Left renal cortex interstitium (tissue), 4 donors: ENCODE data around the gene TPRN. TPM values are rescaled to one million over a fixed set of nuclear protein-coding genes. Genes with fewer than 3 reads are reported as not detected.

ENCODE experiments used
- DNase-seq, 4 donors: peaks; one replicate each; pipeline ENCODE4 v3.0.0-alpha.2; 2013; ENCODE audit warnings: low read depth in 4 of 4, low spot score in 2 of 4, missing footprints in 1 of 4
- polyA plus RNA-seq, 4 donors: library from polyadenylated mRNA; unstranded; fragments of 120-200 nt; gene quantifications; one replicate each; pipeline ENCODE4 v1.2.1, GENCODE V29; 2013; ENCODE audit not compliant: insufficient read length in 4 of 4

Gene TPRN
- polyA plus RNA-seq, 4 donors, result 12.8 to 15.4 (median 14.7) TPM

- no peak for DNase-seq
Observed at GRCh38 chr9:137191245-137191644, 9.3 kb downstream of the TPRN start.

DNA sequence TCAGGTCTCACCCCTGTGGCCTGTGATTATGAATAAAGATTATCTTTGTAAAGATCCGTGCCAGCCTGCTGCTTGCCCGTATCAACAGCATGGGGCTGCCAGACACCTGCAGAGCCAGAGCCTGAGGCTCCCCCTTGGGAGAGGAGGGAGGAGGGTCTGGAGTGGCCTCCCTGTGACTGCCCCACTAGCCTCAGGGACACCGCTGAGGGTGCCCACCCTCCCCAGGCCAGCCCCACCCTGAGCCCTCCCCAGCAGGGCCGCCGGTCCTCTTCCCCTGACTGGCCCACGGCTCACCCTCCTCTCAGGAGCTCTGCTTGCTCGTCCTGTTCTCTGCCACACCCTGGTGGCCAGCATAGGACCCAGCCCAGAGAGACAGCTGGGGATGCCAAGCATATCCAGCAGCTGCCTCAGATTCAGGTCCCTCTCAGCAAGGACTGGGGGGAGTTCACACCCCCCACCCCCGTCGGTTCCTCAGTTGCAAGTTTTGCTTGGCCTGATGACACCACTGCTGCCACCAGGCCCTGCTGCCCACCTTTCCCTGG is 10.2 kb downstream of the TPRN start:
- DNase-seq, result no peak

DNA sequence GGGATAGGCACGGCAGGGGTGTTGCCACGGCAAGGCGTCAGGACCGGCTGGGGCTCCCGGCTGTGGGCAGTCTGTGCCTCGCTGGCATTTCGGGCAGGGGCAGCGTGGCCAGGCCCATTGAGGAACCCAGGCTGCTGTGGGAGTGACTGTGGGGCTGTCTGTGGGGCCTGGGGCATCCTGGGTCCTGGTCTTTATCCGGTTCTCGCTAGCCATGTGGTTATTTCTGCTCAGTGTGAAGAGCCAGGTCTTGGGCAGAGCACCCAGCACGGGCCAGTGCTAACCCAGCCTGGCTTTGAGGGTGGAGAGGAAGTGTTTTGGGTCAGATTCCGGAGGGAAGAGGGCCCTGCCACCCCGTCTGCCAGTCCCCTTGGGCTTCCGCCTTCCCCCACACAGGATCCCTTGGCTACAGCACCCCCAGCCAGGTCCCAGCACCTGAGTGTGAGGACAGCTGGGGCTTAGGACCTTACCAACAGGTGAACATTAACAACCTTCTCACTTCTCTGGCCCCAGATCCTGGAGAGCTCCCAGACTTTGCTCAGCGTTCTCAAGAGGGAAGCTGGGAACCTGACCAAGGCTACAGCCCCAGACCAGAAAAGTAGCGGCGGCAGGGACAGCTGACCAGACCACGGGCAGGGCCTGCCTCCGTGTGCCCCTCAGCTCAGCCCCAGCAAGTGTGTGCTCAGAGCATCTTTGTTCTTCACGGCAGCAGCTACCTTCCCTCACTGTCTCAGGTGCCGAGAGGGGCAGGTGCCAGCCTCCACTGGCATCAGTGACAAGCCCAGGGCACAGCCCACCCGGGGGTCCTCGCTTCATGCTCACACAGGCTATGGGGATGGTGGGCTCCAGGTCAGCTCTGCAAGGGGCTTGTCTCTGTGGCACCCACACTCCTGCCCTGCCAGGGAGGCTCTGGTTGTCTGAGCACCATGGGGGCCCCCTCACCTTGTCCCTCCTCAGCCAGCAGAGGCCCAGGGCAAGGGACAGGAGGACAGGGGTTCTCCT is 10.9 kb downstream of the TPRN start:
- DNase-seq, result no peak

- DNase-seq, result peak; percentile 88 to 92 (median 90)
Observed at GRCh38 chr9:137188490-137189296, 11.8 kb downstream of the TPRN start, which contains the start of the genes ANAPC2 and SSNA1. ANAPC2 (minus strand) TSS chr9:137188560; CDS start chr9:137188532, 28 bp downstream. SSNA1 (plus strand) TSS chr9:137188676; CDS start chr9:137188727, 51 bp downstream.

DNA sequence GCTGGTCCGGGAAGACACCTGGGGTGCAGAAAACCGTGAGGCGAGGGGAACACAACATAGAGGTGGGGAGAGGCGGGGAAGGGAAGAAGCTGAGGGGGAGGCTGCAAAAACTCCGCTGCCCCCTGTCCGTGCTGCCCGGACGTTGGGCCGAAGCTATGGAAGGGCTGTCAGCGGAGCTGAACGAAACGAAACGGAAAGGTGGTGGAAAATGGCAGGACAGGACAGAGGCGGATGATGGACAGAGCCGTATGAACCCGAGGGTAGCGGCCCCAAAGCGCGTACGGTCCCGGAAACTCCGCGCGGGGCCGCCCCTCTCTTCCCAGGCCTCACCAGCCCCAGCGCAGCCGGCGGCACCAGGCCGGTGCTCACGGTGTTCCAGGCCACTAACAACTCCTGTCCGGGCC is 12.5 kb downstream of the TPRN start:
- DNase-seq, result no peak

DNA sequence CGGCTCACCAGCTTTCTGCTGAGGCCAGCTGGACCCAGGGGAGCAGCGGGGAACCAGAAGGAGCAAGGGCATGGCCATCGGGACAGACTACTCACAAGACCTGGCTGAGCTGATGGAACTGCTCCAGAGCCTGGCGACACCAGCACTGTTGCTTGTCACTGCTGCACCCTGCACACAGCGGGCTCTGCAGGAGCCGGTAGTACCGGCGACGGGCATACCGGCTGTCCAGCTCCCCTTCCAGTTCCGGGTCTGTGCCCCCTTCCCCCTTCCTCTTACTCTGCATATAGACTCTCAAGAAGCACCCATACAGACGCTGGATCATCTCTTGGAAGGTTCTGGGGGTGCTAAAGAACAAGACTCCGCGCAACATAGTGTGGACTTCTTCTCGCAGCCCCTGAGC is 13.2 kb downstream of the TPRN start:
- DNase-seq, result no peak

DNA sequence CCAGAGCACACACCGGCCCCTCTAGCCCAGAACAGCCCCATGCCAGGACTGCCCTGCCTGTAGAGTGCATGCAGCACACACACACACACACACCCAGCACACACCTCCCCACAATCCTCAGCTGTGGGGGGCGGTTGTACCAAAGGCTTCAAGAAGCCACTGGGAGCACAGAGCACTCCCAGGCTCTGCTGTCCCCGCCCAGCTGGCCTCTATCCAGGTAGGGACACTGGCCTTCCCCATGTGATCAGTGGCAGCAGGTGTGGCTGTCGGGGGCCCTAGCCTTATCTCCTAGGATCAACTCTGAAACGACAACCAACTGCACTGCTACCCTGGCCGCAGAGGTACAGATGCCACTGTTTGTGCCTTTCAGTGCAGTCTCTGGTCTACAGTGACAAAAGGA is 14.2 kb downstream of the TPRN start:
- no peak for DNase-seq

DNA sequence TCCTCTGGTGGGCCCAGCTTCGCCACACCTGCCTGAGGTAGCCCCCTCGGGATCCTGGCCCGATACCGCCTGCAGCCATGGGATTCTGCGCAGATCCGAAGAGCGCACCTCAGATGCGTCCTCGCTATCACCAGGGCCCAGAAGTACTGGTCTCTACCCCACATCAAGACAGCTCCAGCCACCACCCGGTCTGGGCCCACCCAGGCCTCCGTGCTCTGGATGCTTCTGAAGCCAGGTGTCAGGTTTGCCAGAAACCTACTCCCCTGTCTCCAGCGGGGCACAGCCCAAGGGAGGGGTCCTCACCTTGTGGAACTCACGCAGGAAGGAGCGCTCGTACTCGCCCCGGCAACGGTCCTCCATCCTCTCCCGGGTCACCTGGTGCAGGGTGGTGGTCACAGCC is 14.6 kb downstream of the TPRN start:
- DNase-seq, result no peak

- DNase-seq, result no peak
Observed at GRCh38 chr9:137184881-137185660, 15.5 kb downstream of the TPRN start.

GRCh38 chr9:137183980-137184595 is 16.5 kb downstream of the TPRN start:
- no peak for DNase-seq

DNA sequence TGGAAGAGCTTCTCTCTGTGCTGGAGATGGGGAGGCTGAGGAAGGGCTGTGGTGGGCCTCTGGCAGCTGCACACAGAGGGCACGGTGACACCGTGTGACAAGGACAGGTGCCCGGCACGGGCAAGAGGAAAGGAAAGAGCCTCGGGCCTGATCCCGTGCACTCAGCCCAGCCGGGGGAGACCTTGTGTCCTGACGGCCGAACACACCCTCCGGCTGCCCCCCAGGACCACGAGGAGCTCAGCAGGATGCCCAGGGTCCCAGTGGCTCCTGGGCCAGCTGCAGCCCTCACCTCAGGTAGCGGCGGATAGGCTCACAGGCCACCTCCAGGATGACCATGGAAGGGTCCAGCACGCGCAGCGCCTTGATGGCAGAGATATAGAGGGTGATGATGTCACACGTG is 17.7 kb downstream of the TPRN start:
- DNase-seq, result no peak

DNA sequence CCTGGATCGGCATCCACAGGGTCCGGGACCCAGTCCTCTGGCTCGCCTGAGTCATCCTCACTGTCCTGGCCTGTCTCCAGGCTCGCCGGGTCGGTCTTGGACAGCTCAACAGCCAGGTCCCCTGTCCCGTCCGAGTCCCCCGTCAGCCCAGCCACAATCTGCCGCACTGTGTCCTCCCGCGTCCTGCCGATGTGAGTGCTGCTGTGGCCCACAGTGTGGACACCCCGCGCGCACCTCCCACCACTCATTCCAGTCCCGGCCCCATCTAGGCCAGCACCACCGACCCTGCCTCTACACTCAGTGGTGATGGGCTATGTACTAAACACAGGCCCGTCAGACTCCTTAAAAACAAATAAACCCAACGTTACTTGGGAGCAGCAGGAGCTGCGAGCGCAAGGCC is 18.9 kb downstream of the TPRN start:
- no peak for DNase-seq

GRCh38 chr9:137180491-137180890 is 20.1 kb downstream of the TPRN start:
- DNase-seq, result no peak

DNA sequence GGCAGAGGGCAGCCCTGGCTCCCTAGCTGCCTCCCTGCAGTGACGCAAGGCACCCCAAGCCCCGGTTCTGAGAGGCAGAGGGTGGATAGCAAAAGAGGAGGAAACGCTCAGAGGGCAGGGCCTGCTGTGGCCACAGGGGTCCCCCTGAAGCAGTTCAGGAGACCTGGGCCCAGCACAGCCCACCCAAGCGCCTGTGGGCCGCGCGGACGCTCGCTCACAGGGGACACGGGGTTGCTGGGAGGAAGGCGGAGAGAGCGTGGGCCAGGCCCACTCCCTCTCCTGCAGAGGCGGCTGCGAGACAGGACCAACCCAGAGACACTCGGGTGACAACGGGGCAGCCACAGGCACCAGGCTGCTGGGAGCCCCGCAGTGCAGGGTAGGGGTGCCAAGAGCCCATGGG is 20.8 kb downstream of the TPRN start:
- no peak for DNase-seq

GRCh38 chr9:137178939-137179630 is 21.5 kb downstream of the TPRN start:
- DNase-seq, result no peak

DNA sequence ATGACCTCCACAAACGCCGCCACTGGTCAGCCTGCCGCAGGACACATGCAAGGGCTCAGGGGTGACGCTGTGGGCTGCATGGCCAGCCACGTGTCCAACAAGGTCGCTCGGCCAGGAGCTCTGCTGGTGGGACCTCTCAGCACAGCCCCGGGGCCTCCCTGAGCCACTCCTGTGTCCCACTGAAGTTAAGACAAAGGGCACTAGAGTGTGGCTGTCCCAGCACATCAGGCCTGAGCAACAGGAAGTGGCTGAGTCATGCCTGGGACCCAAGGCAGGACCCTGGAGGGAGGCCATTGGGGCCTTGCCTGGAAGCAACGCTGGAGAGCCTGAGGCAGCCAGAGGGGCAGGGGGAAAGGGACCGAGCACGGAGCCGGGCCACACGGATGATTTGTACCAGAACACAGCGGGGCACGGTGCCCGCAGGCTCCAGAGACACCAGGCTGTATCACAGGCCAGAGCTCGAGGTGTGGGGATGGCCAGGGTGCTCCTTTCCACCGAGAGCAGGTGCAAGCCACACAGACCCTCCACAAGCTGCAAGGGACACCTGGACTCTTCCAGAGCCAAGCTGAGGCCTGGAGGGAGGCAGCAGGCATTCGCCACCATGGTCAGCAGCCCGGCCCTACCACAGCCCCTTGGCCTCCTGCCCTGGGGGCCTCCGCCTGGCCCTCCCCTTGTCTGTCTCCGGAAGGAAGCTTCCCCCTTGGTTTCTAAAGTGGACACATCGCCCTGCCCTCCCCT is 22.2 kb downstream of the TPRN start:
- DNase-seq, result no peak

DNA sequence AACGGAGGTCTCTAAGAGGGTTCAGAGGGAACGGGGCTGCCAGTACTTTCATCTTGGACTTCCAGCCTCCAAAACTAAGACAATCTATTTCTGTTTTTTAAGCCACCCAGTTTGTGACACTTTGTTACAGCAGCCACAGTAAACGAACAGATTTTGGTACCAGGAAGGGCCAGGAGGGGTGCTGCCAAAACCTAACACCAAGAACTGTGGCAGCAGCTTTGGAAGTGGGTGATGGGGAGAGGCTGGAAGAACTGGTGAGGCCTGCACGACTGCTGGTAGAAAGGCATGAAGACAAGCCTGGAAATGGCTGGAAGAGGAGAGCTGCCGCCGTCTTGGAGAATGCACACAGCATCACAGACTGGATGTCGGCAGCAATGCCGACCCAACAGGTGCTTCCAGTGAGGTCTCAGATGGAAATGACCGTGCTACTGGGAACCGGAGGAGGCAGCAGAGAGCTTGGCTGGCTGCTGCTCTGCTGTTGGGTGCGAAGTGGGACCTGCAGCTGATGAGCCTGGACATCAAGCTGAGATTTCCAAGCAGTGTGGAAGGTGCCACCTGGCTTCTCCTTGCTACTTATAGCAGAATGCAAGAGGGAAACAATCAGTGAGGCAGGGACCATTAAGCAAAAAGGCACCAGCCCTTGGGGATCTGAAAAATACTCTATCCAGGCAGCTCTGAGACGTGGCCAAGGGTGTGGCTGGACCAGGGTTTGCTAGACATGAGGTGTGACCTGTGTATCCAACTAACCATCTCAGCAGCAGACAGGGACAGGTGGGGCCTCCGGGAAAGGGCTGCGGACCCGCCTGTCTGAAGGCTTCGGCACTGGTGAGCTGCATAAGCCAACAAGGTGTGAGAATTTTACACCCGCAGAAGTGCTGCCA is 24.0 kb downstream of the TPRN start:
- DNase-seq, result no peak
